ENCODE measurements around the gene GNAI3.

GNAI3 gene

GRCh38 chr1:109639063-109639840 is 90.8 kb downstream of the GNAI3 start:
- Histone ChIP-seq H3K4me1 (ENCODE audit: insufficient read depth, low read length) (peaks cover 9% of the 10 kb centered on the region), H3K36me3 (ENCODE audit: insufficient read depth, low read length) (no peaks in the 10 kb centered on the region), H2AFZ (ENCODE audit: low read depth, low read length) (no peak overlapping the region), H3K4me3 (ENCODE audit: low read length) (no peak overlapping the region), H3K27me3 (ENCODE audit: insufficient read depth, low read length) (no peaks in the 10 kb centered on the region), H3K9me3 (ENCODE audit: low read length) (no peaks in the 10 kb centered on the region)

- Histone ChIP-seq H2AFZ (ENCODE audit: low read depth, low read length) (no peak overlapping the region), H3K27me3 (ENCODE audit: insufficient read depth, low read length) (no peaks in the 10 kb centered on the region), H3K9me3 (ENCODE audit: low read length) (peaks cover 2% of the 10 kb centered on the region), H3K4me1 (ENCODE audit: insufficient read depth, low read length) (peaks cover 9% of the 10 kb centered on the region), H3K36me3 (ENCODE audit: insufficient read depth, low read length) (no peaks in the 10 kb centered on the region), H3K4me3 (ENCODE audit: low read length) (no peak overlapping the region)
Observed at GRCh38 chr1:109639841-109640184, 91.4 kb downstream of the GNAI3 start.

GRCh38 chr1:109640285-109640865 is 92.0 kb downstream of the GNAI3 start:
- Histone ChIP-seq H3K4me1 (ENCODE audit: insufficient read depth, low read length) (peaks cover 9% of the 10 kb centered on the region), H3K36me3 (ENCODE audit: insufficient read depth, low read length) (no peaks in the 10 kb centered on the region), H3K27me3 (ENCODE audit: insufficient read depth, low read length) (no peaks in the 10 kb centered on the region), H3K4me3 (ENCODE audit: low read length) (no peak overlapping the region), H2AFZ (ENCODE audit: low read depth, low read length) (no peak overlapping the region), H3K9me3 (ENCODE audit: low read length) (peaks cover 2% of the 10 kb centered on the region)

- no peak overlapping the region for H3K4me3 ChIP-seq (ENCODE audit: low read length)
- no peaks in the 10 kb centered on the region for H3K36me3 ChIP-seq (ENCODE audit: insufficient read depth, low read length)
- H3K27me3 ChIP-seq (ENCODE audit: insufficient read depth, low read length): no peaks in the 10 kb centered on the region
- no peak overlapping the region for H2AFZ ChIP-seq (ENCODE audit: low read depth, low read length)
- peaks cover 9% of the 10 kb centered on the region for H3K4me1 ChIP-seq (ENCODE audit: insufficient read depth, low read length)
- H3K9me3 ChIP-seq (ENCODE audit: low read length): peaks cover 2% of the 10 kb centered on the region
Observed at GRCh38 chr1:109641078-109641740, 92.8 kb downstream of the GNAI3 start.

- H3K9me3 ChIP-seq (ENCODE audit: low read length): peaks cover 2% of the 10 kb centered on the region
- H3K4me1 ChIP-seq (ENCODE audit: insufficient read depth, low read length): peaks cover 9% of the 10 kb centered on the region
- H3K4me3 ChIP-seq (ENCODE audit: low read length): no peak overlapping the region
- no peaks in the 10 kb centered on the region for H3K27me3 ChIP-seq (ENCODE audit: insufficient read depth, low read length)
- H3K36me3 ChIP-seq (ENCODE audit: insufficient read depth, low read length): no peaks in the 10 kb centered on the region
- H2AFZ ChIP-seq (ENCODE audit: low read depth, low read length): no peak overlapping the region
Observed at GRCh38 chr1:109641861-109642260, 93.4 kb downstream of the GNAI3 start.

GRCh38 chr1:109642626-109643025 is 94.2 kb downstream of the GNAI3 start:
- Histone ChIP-seq H3K4me3 (ENCODE audit: low read length) (no peak overlapping the region), H3K36me3 (ENCODE audit: insufficient read depth, low read length) (no peaks in the 10 kb centered on the region), H3K9me3 (ENCODE audit: low read length) (peaks cover 2% of the 10 kb centered on the region), H3K4me1 (ENCODE audit: insufficient read depth, low read length) (peaks cover 9% of the 10 kb centered on the region), H3K27me3 (ENCODE audit: insufficient read depth, low read length) (no peaks in the 10 kb centered on the region), H2AFZ (ENCODE audit: low read depth, low read length) (no peak overlapping the region)

- Histone ChIP-seq H3K27me3 (ENCODE audit: insufficient read depth, low read length) (no peaks in the 10 kb centered on the region), H3K36me3 (ENCODE audit: insufficient read depth, low read length) (no peaks in the 10 kb centered on the region), H2AFZ (ENCODE audit: low read depth, low read length) (no peak overlapping the region), H3K4me1 (ENCODE audit: insufficient read depth, low read length) (peaks cover 9% of the 10 kb centered on the region), H3K9me3 (ENCODE audit: low read length) (peaks cover 2% of the 10 kb centered on the region), H3K4me3 (ENCODE audit: low read length) (no peak overlapping the region)
Observed at GRCh38 chr1:109643385-109644230, 95.2 kb downstream of the GNAI3 start.

GRCh38 chr1:109644670-109645069 is 96.3 kb downstream of the GNAI3 start:
- Histone ChIP-seq H3K4me3 (ENCODE audit: low read length) (no peak overlapping the region), H3K36me3 (ENCODE audit: insufficient read depth, low read length) (no peaks in the 10 kb centered on the region), H3K9me3 (ENCODE audit: low read length) (peaks cover 2% of the 10 kb centered on the region), H3K27me3 (ENCODE audit: insufficient read depth, low read length) (no peaks in the 10 kb centered on the region), H2AFZ (ENCODE audit: low read depth, low read length) (no peak overlapping the region), H3K4me1 (ENCODE audit: insufficient read depth, low read length) (peaks cover 6% of the 10 kb centered on the region)

- H3K4me3 ChIP-seq (ENCODE audit: low read length): no peak overlapping the region
- H3K27me3 ChIP-seq (ENCODE audit: insufficient read depth, low read length): no peaks in the 10 kb centered on the region
- no peaks in the 10 kb centered on the region for H3K36me3 ChIP-seq (ENCODE audit: insufficient read depth, low read length)
- no peak overlapping the region for H2AFZ ChIP-seq (ENCODE audit: low read depth, low read length)
- H3K4me1 ChIP-seq (ENCODE audit: insufficient read depth, low read length): no peaks in the 10 kb centered on the region
- peaks cover 1% of the 10 kb centered on the region for H3K9me3 ChIP-seq (ENCODE audit: low read length)
Observed at GRCh38 chr1:109649491-109649914, 101.1 kb downstream of the GNAI3 start.

- Histone ChIP-seq H3K4me1 (ENCODE audit: insufficient read depth, low read length) (peaks cover 5% of the 10 kb centered on the region), H2AFZ (ENCODE audit: low read depth, low read length) (no peak overlapping the region), H3K36me3 (ENCODE audit: insufficient read depth, low read length) (no peaks in the 10 kb centered on the region), H3K27me3 (ENCODE audit: insufficient read depth, low read length) (no peaks in the 10 kb centered on the region), H3K4me3 (ENCODE audit: low read length) (no peak overlapping the region), H3K9me3 (ENCODE audit: low read length) (no peaks in the 10 kb centered on the region)
Observed at GRCh38 chr1:109650609-109651008, 102.2 kb downstream of the GNAI3 start.

GRCh38 chr1:109652402-109652801 is 104.0 kb downstream of the GNAI3 start:
- Histone ChIP-seq H3K9me3 (ENCODE audit: low read length) (no peaks in the 10 kb centered on the region), H3K4me1 (ENCODE audit: insufficient read depth, low read length) (peaks cover 7% of the 10 kb centered on the region), H3K27me3 (ENCODE audit: insufficient read depth, low read length) (no peaks in the 10 kb centered on the region), H3K36me3 (ENCODE audit: insufficient read depth, low read length) (no peaks in the 10 kb centered on the region), H2AFZ (ENCODE audit: low read depth, low read length) (no peak overlapping the region), H3K4me3 (ENCODE audit: low read length) (no peak overlapping the region)

GRCh38 chr1:109653306-109653705 is 104.9 kb downstream of the GNAI3 start:
- peaks cover 11% of the 10 kb centered on the region for H3K4me1 ChIP-seq (ENCODE audit: insufficient read depth, low read length)
- H3K4me3 ChIP-seq (ENCODE audit: low read length): no peak overlapping the region
- no peaks in the 10 kb centered on the region for H3K9me3 ChIP-seq (ENCODE audit: low read length)
- H2AFZ ChIP-seq (ENCODE audit: low read depth, low read length): no peak overlapping the region
- no peaks in the 10 kb centered on the region for H3K36me3 ChIP-seq (ENCODE audit: insufficient read depth, low read length)
- no peaks in the 10 kb centered on the region for H3K27me3 ChIP-seq (ENCODE audit: insufficient read depth, low read length)

GRCh38 chr1:109654519-109654918 is 106.1 kb downstream of the GNAI3 start:
- Histone ChIP-seq H2AFZ (ENCODE audit: low read depth, low read length) (no peak overlapping the region), H3K36me3 (ENCODE audit: insufficient read depth, low read length) (no peaks in the 10 kb centered on the region), H3K4me1 (ENCODE audit: insufficient read depth, low read length) (peaks cover 13% of the 10 kb centered on the region), H3K9me3 (ENCODE audit: low read length) (no peaks in the 10 kb centered on the region), H3K4me3 (ENCODE audit: low read length) (no peak overlapping the region), H3K27me3 (ENCODE audit: insufficient read depth, low read length) (no peaks in the 10 kb centered on the region)
